EH (cell line): ENCODE data around the gene MRGPRG.

Experiments
- DNase-seq: peaks from one replicate; pipeline ENCODE4 v3.0.0-alpha.2; 2015; ENCODE audit warnings: low read depth

Gene MRGPRG

GRCh38 chr11:3225826-3226750, 7.5 kb upstream of the MRGPRG start:
- no peak for DNase-seq

- no peak for DNase-seq
Measured at GRCh38 chr11:3225159-3225758, 6.6 kb upstream of the MRGPRG start.

GRCh38 chr11:3224401-3225057, 5.9 kb upstream of the MRGPRG start:
- no peak for DNase-seq

- no peak for DNase-seq
Measured at GRCh38 chr11:3223932-3224381, 5.3 kb upstream of the MRGPRG start.

GRCh38 chr11:3222941-3223915, 4.6 kb upstream of the MRGPRG start:
- DNase-seq = no peak

GRCh38 chr11:3222003-3222855, 3.6 kb upstream of the MRGPRG start:
- DNase-seq = no peak

- DNase-seq = no peak
Measured at GRCh38 chr11:3221408-3222002, 2.9 kb upstream of the MRGPRG start.

- no peak for DNase-seq
Measured at GRCh38 chr11:3220521-3221407, 2.2 kb upstream of the MRGPRG start.

GRCh38 chr11:3220101-3220500, 1.5 kb upstream of the MRGPRG start:
- no peak for DNase-seq

GRCh38 chr11:3219281-3219892, 774 bp upstream of the MRGPRG start:
- no peak for DNase-seq

- DNase-seq = no peak
Measured at GRCh38 chr11:3217818-3218482, 663 bp downstream of the MRGPRG start.

- no peak for DNase-seq
Measured at GRCh38 chr11:3216027-3216525, 2.5 kb downstream of the MRGPRG start.

- DNase-seq = no peak
Measured at GRCh38 chr11:3215346-3216026, 3.1 kb downstream of the MRGPRG start.

- DNase-seq = no peak
Measured at GRCh38 chr11:3214420-3214699, 4.3 kb downstream of the MRGPRG start.

- no peak for DNase-seq
Measured at GRCh38 chr11:3213659-3214419, 4.8 kb downstream of the MRGPRG start.

- DNase-seq = no peak
Measured at GRCh38 chr11:3208272-3208671, 10.3 kb downstream of the MRGPRG start.
